A673 (cell line): ENCODE measurements around the gene CXCL6.

Source experiments
- CTCF ChIP-seq: fragments of 300-800, 200-600 bp; sonication (generic); conservative IDR thresholded peaks from 2 replicates; pipeline ENCODE4 v1.5.1; 2017; ENCODE audit warnings: low read depth, mild to moderate bottlenecking, antibody characterized with exemption, low read length, moderate library complexity, mixed read lengths
- EZH2 ChIP-seq: fragments of 200-600 bp; sonication (generic); IDR thresholded peaks from 2 replicates; pipeline ENCODE4 v1.6.1; 2017; ENCODE audit warnings: borderline replicate concordance, low read depth, mild to moderate bottlenecking, mixed read lengths, antibody characterized with exemption, low read length; ENCODE audit not compliant: poor library complexity, severe bottlenecking

- TF ChIP-seq CTCF (no peak), EZH2 (no peak)
Observed at GRCh38 chr4:73803213-73803612, 33.3 kb upstream of the CXCL6 start.
